GM18858 (cell line): ENCODE results near the gene PTGDS.

ENCODE experiments used
- ATAC-seq: cut with Tn5 transposase; IDR thresholded peaks from one replicate; pipeline ENCODE4 v1.9.1; 2021; ENCODE audit not compliant: unreplicated experiment

The PTGDS gene

GRCh38 chr9:137007108-137007815 is 30.0 kb downstream of the PTGDS start:
- ATAC-seq, result no peak

GRCh38 chr9:137007816-137008270 is 30.5 kb downstream of the PTGDS start:
- ATAC-seq, result no peak

DNA sequence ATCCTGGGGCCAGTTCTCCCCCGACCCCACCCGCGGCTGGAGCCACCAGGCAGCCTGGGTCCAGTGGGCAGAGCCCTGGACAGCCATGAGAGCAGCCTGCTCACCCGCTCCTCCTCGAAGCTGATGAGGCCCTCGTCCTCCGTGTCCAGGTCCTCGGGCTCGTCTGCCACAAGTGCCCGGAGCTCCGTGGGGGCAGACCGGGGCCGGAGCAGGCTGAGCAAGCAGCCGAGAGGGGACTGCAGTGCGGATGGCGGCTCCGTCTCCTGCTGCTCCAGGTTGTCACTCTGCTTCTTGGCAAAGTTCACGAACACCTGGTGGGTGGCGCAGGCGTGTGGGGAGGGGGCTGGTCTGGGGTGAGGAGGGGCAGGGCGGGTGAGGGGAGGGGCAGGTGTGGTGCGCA is 31.0 kb downstream of the PTGDS start:
- no peak for ATAC-seq

DNA sequence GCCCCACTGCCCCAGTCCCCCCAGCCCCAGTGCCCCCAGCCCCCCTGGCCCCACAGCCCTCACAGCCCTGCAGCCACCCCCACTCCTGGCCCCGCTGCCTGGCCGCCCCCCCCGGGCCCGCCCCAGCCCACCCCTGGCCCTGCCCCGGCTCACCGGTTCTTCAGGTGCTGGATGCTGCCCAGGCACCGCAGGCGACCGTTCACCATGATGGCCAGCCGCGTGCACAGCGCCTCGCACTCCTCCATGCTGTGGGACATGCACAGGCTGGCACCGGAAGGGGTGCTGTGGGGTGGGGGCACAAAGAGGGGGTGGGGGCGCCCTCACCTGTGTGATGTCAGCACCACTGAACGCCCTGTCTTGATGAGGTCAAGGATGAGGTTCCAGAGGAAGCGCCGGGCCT is 31.9 kb downstream of the PTGDS start:
- ATAC-seq, result no peak

DNA sequence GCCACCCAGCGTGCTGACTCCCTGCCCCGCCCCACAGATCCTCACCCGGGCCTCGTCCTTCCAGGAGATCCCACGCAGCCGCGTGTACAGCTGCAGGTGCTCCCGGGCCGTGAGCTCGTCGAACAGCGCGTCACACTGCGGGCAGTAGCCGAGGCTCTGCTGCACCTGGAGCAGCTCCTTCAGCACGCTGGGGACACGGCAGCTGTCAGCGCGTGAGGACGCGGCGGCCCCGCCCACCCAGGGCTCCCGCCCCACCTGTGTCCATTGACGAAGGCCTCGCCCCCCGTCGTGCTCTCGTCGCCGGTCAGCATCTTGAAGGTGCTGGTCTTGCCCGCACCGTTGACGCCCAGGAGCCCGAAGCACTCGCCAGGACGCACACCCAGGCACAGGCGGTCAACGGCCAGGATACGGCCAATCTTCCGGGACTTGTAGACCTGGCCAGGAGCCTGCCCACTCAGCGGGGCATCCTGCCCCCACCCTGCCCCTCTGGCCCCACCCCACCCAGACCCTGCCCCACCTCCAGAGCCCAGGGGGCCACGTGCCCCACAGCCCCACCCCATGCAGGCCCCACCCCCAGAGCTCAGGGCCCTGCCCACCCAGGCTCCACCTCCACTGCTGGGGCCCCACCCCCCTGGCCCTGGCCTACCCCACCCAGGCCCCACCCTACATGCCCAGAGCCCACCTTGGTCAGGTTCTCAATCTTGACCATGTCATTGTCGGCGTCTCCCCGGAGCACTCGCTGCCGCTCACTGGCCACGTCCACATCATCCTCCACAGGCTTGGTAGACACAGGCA is 32.8 kb downstream of the PTGDS start:
- ATAC-seq, result no peak

GRCh38 chr9:137011156-137011555 is 33.9 kb downstream of the PTGDS start:
- ATAC-seq, result no peak

DNA sequence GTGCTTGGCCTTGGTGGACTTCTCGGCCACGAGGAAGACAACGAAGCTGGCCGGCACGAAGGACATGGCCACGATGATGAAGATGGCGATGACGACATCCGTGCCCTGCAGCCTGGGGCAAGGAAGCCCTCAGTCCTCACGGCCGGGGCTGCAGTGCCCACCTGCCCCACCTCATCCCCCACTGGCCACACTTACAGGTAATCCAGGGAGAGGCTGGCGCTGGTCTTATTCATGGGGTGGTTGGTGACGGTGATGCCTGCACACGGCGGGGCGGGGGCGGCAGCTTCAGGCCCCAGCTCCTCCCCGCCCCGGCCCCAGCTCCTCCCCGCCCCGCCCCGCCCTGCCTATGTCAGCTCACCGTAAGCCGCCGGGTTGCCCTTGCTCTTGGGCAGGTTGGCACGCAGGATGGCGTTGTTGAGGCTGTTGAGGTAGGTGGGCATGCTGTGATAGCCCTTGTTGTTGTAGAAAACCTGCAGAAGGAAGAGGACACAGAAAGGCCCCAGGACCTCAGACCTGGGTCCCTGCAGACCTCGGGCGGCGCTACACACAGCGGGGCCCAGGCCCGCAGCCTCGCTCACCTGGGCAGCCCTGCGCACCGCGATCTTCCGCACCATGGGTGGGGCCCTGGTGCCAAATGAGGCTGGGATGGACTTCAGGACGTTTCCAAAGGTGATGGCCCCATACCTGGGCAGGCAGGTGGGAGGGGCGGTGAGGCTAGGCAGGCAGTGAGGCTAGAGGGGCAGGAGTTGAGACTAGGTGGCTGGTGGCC is 34.8 kb downstream of the PTGDS start:
- no peak for ATAC-seq

DNA sequence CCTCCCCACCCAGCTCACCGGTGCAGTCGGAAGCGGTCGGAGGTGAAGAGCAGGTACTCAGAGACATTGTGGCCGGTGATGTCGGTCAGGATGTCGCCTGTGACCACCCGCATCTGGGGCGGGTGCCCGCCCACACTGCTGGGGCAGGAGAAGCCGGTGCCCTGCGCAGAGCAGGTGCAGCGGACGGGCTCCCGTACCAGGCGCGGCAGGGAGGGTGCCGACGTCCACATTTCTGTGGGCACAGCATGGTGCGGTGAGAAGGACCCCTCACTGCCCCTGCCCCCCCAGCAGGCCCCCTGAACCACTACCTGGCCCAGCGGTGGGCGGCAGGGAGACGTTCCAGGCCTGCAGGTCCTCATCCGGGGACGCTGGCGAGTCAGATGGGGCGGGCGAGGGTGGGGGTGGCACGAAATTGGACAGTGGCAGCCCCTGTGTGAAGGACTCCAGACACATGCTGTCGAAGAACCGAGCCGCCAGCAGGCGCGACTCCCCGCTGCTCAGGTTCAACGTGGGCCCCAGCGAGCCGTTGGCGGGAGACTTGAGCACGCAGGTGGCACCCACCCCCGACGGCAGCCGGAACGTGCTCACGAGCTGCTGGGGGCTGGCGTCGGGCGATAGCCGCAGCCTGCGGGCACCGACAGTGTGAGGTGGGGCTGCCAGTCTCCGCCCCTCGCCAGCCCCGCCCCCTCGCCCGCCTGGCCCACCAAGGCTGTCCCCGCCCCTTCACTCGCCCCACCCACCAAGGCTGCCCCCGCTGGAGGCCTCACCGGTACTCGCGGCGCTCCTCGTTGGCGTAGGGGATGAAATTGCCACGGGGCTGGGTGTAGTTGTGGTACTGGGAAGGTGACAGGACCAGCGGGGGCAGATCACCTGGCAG is 35.6 kb downstream of the PTGDS start:
- no peak for ATAC-seq

DNA sequence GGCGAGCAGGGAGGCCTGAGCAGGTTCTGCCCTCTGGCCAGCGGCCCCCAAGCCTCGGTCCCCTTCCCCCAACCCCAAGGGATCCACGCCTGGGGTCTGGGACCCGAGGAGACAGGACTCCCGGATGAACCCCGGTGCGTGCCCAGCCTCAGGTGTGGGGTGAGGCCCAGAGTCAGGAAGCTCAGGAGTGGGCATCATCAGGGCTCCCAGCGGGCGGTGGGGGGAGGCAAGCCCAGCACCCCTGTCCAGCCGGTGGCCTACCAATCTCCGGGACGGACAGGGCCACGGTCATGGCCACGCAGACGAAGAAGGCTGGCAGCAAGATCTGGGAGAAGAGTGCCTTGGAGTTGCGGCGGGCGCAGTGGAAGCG is 36.3 kb downstream of the PTGDS start:
- ATAC-seq, result no peak

DNA sequence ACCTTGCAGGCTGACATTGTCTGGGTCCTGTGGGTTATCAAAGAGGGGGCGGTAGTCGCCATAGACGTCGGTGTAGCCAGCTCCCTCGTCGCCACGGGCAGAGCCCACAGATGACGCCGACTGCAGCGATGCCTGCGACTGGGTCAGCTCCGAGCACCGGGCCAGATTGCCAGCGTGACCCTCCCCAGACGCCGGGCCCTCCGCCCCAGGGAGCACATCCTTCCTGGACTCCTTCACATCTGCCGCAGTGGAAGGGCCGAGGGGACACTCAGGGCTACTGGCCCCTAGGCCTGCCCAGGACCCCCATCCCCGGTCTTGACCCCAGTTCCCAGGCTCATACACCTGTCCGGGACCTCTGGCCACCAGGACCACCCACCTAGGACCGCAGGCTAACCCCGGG is 36.9 kb downstream of the PTGDS start:
- ATAC-seq, result no peak

DNA sequence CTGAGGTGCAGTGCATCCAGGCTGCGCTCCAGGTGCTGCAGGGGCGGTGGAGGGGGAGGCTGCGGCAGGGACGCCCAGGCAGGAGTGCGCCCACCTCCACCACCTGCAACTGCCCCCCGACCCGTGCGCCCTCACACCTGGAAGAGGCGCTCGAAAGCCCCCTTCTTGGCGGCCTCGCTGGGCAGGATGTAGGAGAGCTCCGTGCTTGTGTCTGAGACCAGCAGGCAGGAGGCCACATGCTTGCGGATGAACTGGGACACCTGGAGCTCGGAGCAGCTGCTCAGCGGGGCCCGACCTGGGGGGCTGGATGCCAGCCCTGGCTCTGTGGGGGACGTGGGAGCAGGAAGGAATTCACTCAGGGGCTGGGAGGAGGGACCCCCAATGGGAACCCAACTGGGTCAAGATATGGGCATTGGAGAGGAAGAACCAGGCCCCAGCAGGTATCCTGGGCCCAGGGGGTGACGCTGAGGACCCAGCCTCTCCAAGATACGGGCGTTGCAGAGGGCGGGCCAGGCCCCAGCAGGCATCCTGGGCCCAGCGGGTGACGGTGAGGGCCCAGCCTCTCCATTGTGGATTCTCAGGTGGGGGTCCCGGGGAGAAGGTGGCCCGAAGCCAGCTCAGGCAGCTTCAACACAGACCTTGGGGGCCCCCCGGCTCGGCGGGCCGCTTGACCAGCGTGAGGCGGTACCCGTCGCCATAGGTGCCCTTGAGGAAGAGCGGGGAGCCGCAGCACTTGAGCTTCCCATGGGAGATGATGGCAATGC is 37.7 kb downstream of the PTGDS start:
- ATAC-seq, result no peak

DNA sequence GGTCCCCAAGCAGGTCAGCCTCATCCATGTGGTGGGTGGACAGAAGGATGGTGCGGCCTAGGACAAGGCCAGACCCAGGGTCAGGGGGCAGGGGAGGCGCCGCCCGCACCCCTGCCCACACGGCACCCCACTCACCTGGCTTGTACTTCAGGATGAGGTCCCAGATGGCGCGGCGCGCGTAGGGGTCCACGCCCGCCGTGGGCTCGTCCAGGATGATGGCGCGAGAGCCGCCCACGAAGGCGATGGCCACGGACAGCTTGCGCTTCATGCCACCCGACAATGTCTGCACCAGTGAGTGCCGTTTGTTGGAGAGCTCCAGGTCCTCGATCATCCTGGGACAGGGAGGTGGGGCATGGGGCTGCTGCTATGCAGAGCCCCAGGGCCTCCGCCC is 38.2 kb downstream of the PTGDS start:
- no peak for ATAC-seq

GRCh38 chr9:137015976-137016375 is 38.7 kb downstream of the PTGDS start:
- ATAC-seq, result no peak

DNA sequence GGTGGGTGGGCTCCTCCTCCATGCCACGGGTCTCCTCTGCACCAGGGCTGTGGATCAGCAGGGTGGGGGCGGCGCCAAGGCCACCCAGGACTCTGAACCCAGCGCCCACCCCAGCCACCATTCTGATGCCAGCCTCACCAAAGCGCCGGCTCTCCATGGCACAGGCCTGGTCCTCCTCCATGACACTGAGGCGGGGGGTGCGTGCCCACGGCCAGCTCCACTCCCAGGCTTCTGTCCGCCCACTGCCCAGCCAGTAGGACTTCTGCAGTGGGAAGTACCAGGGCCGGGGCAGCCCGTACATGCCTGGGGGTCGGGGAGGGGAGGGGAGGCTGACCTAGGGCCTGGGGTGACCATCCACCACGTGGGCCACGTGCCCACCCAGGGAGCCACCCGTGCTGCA is 39.1 kb downstream of the PTGDS start:
- ATAC-seq, result no peak

- ATAC-seq, result no peak
Measured at GRCh38 chr9:137017071-137017470, 39.8 kb downstream of the PTGDS start.

- no peak for ATAC-seq
Measured at GRCh38 chr9:137017791-137018497, 40.6 kb downstream of the PTGDS start.

- no peak for ATAC-seq
Measured at GRCh38 chr9:137018761-137019559, 41.7 kb downstream of the PTGDS start.

GRCh38 chr9:137019891-137020683 is 42.8 kb downstream of the PTGDS start:
- no peak for ATAC-seq
